ENCODE measurements around the gene JMJD8.

Gene JMJD8

DNA sequence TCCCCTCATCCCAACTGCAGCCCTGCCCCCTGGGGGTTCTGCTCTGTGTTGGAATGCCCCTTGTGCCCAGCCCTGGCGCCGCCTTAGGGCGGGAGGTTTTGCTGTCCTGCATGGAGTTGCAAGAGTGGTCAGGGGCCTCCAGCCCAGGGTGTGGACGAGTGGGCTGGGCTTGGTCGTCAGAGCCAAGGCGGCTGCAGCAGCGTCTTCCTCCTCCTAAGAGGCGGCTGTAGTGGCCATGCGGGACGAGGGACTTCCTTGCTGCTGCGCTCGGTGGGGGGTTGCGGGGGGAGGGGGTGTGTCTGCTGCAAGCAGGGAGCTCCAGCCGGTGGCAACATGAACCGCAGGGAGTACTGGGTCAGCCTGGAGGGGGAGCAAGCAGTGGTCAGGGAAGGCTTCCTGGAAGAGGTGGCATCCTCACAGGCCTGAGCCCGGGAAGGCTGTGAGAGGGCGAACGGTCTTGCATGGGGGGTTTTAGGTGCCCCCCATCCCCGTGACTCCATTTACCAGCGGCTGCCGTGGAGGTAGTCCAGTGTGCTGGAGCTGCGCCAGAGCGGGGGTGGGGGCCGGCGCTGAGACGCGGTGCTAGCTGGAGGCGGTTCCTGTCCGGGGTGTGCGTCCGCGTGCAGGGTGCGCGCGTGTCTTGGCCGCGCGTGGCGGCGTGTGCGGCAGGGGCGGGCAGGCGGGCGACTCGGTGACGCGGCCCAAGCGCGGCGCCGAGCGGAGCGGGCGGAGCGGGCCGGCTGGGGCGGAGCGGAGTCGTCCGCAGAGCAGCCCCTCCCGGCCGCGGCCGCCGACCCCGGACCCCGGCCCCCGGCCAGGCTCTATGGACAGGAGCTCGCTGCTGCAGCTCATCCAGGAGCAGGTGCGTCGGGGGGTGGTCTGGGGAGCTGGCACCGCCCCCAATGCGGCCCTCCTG is 8.9 kb downstream of the JMJD8 start, which contains the start of gene RHBDL1:
TSS of gene RHBDL1 (plus strand) at position 704 of the 916 bp plus-strand sequence. CDS start at position 824, 120 bp downstream.
- Histone ChIP-seq H3K27me3 (ENCODE audit: insufficient read depth, poor library complexity, severe bottlenecking) (no peaks in the 10 kb centered on the region), H3K4me3 (replicated peaks; ENCODE audit: insufficient read depth, low read length) (peak within 1 kb of the TSS; percentile 19; the same call in 1 of the 2 replicates), H3K27ac (replicated peaks) (no peak within 1 kb of the TSS)
- DNase-seq (ENCODE audit: low read depth in 1 of 2, low spot score in 1 of 2), result peak; percentile 64 to 76
- TF ChIP-seq, protein P1, sequence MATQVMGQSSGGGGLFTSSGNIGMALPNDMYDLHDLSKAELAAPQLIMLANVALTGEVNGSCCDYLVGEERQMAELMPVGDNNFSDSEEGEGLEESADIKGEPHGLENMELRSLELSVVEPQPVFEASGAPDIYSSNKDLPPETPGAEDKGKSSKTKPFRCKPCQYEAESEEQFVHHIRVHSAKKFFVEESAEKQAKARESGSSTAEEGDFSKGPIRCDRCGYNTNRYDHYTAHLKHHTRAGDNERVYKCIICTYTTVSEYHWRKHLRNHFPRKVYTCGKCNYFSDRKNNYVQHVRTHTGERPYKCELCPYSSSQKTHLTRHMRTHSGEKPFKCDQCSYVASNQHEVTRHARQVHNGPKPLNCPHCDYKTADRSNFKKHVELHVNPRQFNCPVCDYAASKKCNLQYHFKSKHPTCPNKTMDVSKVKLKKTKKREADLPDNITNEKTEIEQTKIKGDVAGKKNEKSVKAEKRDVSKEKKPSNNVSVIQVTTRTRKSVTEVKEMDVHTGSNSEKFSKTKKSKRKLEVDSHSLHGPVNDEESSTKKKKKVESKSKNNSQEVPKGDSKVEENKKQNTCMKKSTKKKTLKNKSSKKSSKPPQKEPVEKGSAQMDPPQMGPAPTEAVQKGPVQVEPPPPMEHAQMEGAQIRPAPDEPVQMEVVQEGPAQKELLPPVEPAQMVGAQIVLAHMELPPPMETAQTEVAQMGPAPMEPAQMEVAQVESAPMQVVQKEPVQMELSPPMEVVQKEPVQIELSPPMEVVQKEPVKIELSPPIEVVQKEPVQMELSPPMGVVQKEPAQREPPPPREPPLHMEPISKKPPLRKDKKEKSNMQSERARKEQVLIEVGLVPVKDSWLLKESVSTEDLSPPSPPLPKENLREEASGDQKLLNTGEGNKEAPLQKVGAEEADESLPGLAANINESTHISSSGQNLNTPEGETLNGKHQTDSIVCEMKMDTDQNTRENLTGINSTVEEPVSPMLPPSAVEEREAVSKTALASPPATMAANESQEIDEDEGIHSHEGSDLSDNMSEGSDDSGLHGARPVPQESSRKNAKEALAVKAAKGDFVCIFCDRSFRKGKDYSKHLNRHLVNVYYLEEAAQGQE (IDR thresholded peaks at IDR 0.05; ENCODE audit: insufficient replicate concordance, low read depth), result no peak
- TF ChIP-seq POLR2AphosphoS5 (IDR thresholded peaks at IDR 0.05; ENCODE audit: low read depth) (no peak; the same call in 1 of the 2 replicates), GABPA (IDR thresholded peaks at IDR 0.05; ENCODE audit: low read depth) (no peak), SPI1 (IDR thresholded peaks at IDR 0.05; ENCODE audit: borderline replicate concordance, low read depth) (no peak)
- TF ChIP-seq, protein P2, sequence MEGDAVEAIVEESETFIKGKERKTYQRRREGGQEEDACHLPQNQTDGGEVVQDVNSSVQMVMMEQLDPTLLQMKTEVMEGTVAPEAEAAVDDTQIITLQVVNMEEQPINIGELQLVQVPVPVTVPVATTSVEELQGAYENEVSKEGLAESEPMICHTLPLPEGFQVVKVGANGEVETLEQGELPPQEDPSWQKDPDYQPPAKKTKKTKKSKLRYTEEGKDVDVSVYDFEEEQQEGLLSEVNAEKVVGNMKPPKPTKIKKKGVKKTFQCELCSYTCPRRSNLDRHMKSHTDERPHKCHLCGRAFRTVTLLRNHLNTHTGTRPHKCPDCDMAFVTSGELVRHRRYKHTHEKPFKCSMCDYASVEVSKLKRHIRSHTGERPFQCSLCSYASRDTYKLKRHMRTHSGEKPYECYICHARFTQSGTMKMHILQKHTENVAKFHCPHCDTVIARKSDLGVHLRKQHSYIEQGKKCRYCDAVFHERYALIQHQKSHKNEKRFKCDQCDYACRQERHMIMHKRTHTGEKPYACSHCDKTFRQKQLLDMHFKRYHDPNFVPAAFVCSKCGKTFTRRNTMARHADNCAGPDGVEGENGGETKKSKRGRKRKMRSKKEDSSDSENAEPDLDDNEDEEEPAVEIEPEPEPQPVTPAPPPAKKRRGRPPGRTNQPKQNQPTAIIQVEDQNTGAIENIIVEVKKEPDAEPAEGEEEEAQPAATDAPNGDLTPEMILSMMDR (IDR thresholded peaks at IDR 0.05; ENCODE audit: insufficient read depth, low read length), result no peak

DNA sequence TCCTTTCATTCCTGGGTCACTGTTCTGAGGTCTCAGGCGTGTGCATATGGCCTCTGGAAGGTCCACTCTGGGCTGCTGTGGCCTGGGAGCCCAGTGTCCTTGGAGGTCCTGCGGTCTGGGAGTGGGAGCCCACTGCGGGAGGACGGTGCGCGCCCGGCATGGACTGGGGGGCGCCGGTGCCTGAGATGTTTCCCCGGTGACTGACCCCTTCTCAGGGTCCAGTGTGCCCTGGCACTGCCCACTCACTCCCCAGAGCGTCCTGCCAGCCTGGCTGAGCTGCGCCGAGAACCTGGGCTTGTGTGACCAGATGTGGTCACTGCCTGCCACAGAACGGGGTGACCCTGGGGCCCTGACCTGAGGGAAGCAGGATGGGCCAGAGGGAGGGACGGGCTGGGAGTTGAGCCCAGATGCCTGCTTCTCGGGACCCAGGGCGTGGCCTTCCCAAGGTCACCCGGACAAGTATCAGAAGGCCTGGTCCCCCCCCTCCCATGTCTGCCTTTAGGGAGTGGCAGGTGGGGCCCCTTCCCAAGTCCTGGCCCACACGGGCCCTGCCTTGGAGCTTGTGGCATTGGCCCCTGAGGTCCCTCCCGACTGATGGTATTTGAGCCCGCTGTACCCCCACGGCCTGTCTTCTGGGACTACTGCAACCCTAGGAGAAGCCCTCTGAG is 9.8 kb downstream of the JMJD8 start:
- H3K27me3 ChIP-seq (ENCODE audit: insufficient read depth, poor library complexity, severe bottlenecking), result no peaks in the 10 kb centered on the region
- TF ChIP-seq POLR2AphosphoS5 (IDR thresholded peaks at IDR 0.05; ENCODE audit: low read depth), result 0 out of 2 replicates have a peak, but pooled peaks have one; percentile 7
- TF ChIP-seq, protein P1 (IDR thresholded peaks at IDR 0.05; ENCODE audit: insufficient replicate concordance, low read depth), result no peak
- no peak for DNase-seq (ENCODE audit: low read depth in 1 of 2, low spot score in 1 of 2)
- H3K4me3 ChIP-seq (replicated peaks; ENCODE audit: insufficient read depth, low read length), result no peak overlapping the region
- H3K27ac ChIP-seq (replicated peaks), result no peak overlapping the region

DNA sequence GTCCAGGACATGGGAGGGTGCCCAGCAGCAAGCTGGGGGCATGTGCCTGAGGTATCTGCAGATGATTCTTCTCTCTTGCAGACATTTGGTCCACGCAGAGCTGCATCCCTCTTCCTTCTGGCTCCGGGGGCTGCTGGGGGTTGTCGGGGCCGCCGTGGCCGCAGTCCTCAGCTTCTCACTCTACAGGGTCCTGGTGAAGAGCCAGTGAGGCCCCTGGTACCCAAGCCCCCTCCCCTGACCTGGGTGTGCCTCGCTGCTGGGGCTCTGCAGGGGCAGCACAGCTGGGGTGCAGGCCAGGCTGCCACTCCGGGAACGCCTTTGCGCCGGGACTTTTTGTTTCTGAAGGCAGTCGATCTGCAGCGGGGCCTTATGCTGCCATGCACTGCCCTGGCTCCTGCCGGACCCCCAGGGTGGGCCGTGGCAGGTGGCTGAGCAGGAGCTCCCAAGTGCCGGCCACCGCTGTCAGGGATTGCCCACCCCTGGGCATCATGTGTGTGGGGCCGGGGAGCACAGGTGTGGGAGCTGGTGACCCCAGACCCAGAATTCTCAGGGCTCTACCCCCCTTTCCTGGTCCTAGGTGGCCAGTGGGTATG is 10.6 kb downstream of the JMJD8 start:
- H3K4me3 ChIP-seq (replicated peaks; ENCODE audit: insufficient read depth, low read length), result no peak overlapping the region
- TF ChIP-seq SPI1 (IDR thresholded peaks at IDR 0.05; ENCODE audit: borderline replicate concordance, low read depth), result no peak
- no peak for TF ChIP-seq GABPA (IDR thresholded peaks at IDR 0.05; ENCODE audit: low read depth)
- TF ChIP-seq, protein P2 (IDR thresholded peaks at IDR 0.05; ENCODE audit: insufficient read depth, low read length), result no peak
- no peak for TF ChIP-seq POLR2AphosphoS5 (IDR thresholded peaks at IDR 0.05; ENCODE audit: low read depth)
- TF ChIP-seq, protein P1 (IDR thresholded peaks at IDR 0.05; ENCODE audit: insufficient replicate concordance, low read depth), result no peak
- no peaks in the 10 kb centered on the region for H3K27me3 ChIP-seq (ENCODE audit: insufficient read depth, poor library complexity, severe bottlenecking)
- no peak for DNase-seq (ENCODE audit: low read depth in 1 of 2, low spot score in 1 of 2)
- no peak overlapping the region for H3K27ac ChIP-seq (replicated peaks)
